HUES48 (cell line): ENCODE data around the gene CCDC80.
"Not testable (repeated sequence)": the region's sequence is repeated elsewhere in the genome, so short reads cannot be mapped to it uniquely, and the experiment has no call there.

Source experiments
- H3K27ac ChIP-seq: one replicate; pipeline ENCODE4 v1.7.0; 2013; ENCODE audit warnings: low read depth, low read length, inconsistent platforms
- H3K27me3 ChIP-seq: 2 replicates; pipeline ENCODE4 v1.6.1; 2013; ENCODE audit warnings: mild to moderate bottlenecking, low read length; ENCODE audit not compliant: control insufficient read depth, insufficient read depth
- H3K36me3 ChIP-seq: 2 replicates; pipeline ENCODE4 v1.6.1; 2013; ENCODE audit warnings: low read length; ENCODE audit not compliant: control insufficient read depth, insufficient read depth
- H3K4me1 ChIP-seq: 2 replicates; pipeline ENCODE4 v1.6.1; 2013; ENCODE audit warnings: mild to moderate bottlenecking, low read length; ENCODE audit not compliant: control insufficient read depth, insufficient read depth
- H3K4me3 ChIP-seq: 2 replicates; pipeline ENCODE4 v1.5.1; 2013; ENCODE audit warnings: mild to moderate bottlenecking, low read depth, low read length
- H3K9ac ChIP-seq: 2 replicates; pipeline ENCODE4 v1.6.1; 2013; ENCODE audit warnings: mild to moderate bottlenecking, low read depth, low read length, moderate library complexity
- H3K9me3 ChIP-seq: 2 replicates; pipeline ENCODE4 v1.6.1; 2013; ENCODE audit warnings: low read length; ENCODE audit not compliant: control insufficient read depth, insufficient read depth

Gene CCDC80

DNA sequence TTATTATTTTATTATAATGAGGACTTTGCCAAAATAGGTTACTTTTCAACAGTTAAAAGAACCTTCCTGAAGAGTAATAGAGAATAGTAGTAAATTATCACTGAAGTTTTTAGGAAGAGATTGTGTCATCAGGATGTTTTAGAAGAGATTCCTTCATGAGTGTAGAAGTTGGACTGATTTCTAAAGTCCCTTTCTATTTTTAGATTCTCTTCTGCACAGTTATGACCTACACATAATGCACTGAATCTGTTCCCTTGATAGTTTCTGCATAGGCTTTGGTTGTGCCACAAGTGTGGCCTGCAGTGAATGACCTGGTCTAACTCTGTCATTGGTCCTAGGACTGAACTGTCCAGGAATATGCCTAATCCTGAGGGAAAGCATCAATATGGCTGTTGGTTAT, 55.2 kb downstream of the CCDC80 start:
- no peak overlapping the region for H3K4me3 ChIP-seq
- peaks cover 22% of the 10 kb centered on the region for H3K4me1 ChIP-seq
- no peaks in the 10 kb centered on the region for H3K27me3 ChIP-seq
- no peak overlapping the region for H3K9ac ChIP-seq
- no peak overlapping the region for H3K27ac ChIP-seq
- peaks cover 37% of the 10 kb centered on the region for H3K36me3 ChIP-seq
- no peaks in the 10 kb centered on the region for H3K9me3 ChIP-seq

DNA sequence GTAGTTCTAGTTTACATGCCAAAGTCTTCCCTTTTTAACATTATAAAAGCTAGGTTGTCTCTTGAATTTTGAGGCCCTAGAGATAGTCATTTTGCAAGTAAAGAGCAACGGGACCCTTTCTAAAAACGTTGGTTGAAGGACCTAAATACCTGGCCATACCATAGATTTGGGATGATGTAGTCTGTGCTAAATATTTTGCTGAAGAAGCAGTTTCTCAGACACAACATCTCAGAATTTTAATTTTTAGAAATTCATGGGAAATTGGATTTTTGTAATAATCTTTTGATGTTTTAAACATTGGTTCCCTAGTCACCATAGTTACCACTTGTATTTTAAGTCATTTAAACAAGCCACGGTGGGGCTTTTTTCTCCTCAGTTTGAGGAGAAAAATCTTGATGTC, 57.8 kb downstream of the CCDC80 start:
- Histone ChIP-seq H3K27me3 (no peaks in the 10 kb centered on the region), H3K27ac (no peak overlapping the region), H3K9ac (no peak overlapping the region), H3K4me3 (no peak overlapping the region), H3K9me3 (no peaks in the 10 kb centered on the region), H3K4me1 (peaks cover 22% of the 10 kb centered on the region), H3K36me3 (peaks cover 51% of the 10 kb centered on the region)

DNA sequence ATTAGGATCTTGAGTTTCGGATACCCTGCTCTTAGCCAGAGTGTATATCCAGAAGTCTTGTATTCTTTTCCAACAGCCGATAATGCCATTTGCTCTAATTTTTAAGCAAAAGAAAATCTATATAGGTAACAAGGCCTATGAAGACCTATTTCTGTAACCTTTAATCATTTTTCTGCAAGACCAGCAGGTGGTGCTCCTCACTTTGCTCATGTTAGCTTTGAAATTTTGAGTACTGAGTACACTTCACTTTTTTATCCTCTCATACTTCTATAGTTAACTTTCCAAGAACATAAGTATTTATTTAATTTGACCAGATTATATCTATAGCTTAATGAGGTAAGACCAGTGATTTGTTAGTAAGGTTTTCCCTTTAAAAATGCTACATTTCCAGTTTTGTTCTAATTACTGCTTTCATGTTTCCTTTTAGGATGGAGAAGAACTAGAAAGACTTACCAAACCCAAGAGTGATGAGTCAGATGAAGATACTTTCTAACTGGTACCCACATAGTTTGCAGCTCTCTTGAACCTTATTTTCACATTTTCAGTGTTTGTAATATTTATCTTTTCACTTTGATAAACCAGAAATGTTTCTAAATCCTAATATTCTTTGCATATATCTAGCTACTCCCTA, 58.6 kb downstream of the CCDC80 start:
- Histone ChIP-seq H3K4me3 (no peak overlapping the region), H3K9me3 (no peaks in the 10 kb centered on the region), H3K36me3 (peaks cover 55% of the 10 kb centered on the region), H3K4me1 (peaks cover 22% of the 10 kb centered on the region), H3K27me3 (no peaks in the 10 kb centered on the region), H3K9ac (no peak overlapping the region), H3K27ac (no peak overlapping the region)

- Histone ChIP-seq H3K27me3 (no peaks in the 10 kb centered on the region), H3K36me3 (peaks cover 55% of the 10 kb centered on the region), H3K4me1 (peaks cover 22% of the 10 kb centered on the region), H3K9me3 (no peaks in the 10 kb centered on the region), H3K27ac (no peak overlapping the region), H3K4me3 (no peak overlapping the region), H3K9ac (no peak overlapping the region)
Observed at GRCh38 chr3:112579697-112580096, 61.2 kb downstream of the CCDC80 start.

DNA sequence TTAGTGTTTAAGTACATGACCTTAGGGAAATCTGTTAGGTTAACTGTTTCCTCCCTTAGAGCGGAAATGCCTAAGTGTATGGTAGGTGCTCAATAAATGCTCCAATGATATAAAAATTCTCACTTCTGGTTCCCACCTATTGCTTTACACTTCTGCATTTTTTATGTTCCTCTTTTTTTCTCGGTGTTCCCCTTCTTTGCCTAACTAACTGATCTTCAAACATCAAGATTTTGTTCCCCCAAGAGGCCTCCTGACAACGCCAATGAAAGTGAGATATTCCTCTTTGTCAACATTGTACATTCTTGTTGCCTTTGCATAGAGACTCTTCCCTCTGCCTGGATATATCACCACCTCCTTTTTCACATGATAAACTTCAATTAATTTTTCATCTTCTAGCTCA, 61.7 kb downstream of the CCDC80 start:
- Histone ChIP-seq H3K4me3 (no peak overlapping the region), H3K36me3 (peaks cover 55% of the 10 kb centered on the region), H3K4me1 (peaks cover 22% of the 10 kb centered on the region), H3K27me3 (no peaks in the 10 kb centered on the region), H3K27ac (no peak overlapping the region), H3K9me3 (no peaks in the 10 kb centered on the region), H3K9ac (no peak overlapping the region)

DNA sequence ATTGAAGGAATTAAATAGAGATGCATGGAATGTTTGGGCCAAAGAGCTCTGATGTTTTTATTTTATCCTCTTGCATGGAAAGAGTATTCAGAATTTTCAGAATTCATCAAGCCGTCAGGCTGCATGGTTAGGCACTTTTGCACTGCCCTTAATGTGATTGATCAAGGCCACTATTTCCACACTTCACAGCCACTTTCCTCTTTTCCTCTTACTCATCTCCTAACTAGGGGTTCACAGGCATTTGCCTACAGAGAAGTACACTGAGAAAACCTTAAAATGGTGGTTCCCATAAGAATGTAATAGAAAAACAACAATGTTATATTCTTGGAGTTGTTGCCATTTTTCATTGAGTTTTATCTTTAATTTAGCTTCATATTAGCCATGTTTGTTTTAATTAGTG, 68.2 kb downstream of the CCDC80 start:
- Histone ChIP-seq H3K4me3 (no peak overlapping the region), H3K27ac (no peak overlapping the region), H3K27me3 (no peaks in the 10 kb centered on the region), H3K4me1 (no peaks in the 10 kb centered on the region), H3K9ac (no peak overlapping the region), H3K9me3 (no peaks in the 10 kb centered on the region), H3K36me3 (peaks cover 80% of the 10 kb centered on the region)

DNA sequence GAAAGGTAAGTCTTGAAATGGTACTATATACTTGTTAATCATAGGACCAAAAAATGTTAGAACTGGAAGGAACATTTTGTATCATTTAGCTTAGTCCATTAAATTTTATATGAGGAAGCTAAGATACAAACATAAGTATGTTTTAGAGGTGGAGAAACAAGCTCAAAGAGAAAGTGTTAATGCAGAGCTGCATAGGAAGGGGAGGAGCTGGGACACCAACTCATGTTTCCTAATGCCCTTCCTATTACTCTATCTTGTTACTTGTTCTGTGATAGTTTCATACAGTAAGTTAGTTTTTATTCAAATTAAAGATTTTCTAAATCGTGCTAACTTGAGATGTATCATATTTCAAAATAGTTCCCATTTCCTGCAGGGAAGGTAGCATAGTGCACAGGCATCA, 71.7 kb downstream of the CCDC80 start:
- Histone ChIP-seq H3K27ac (no peak overlapping the region), H3K36me3 (peaks cover 75% of the 10 kb centered on the region), H3K27me3 (no peaks in the 10 kb centered on the region), H3K4me1 (peaks cover 7% of the 10 kb centered on the region), H3K9ac (no peak overlapping the region), H3K9me3 (no peaks in the 10 kb centered on the region), H3K4me3 (no peak overlapping the region)

DNA sequence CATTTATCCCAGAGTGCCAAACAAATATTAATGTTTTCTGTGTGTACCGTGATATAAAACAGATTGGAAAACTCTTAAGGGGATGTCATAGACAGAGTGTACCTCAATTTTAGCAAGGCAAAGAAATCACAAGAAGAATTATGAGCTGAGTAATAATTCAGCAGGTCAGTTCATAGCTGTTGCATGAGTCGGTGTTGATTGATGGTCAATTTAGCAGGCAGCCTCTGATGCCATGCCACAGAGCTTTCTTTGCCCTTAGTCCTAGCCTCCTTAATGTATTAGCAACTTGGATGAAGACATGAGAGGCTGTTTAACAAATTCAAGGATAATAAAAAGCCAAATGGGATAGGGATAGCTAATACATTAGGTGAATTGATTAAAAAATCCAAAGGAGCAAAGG, 72.3 kb downstream of the CCDC80 start:
- Histone ChIP-seq H3K9me3 (no peaks in the 10 kb centered on the region), H3K9ac (no peak overlapping the region), H3K27ac (no peak overlapping the region), H3K4me3 (no peak overlapping the region), H3K36me3 (peaks cover 69% of the 10 kb centered on the region), H3K4me1 (peaks cover 14% of the 10 kb centered on the region), H3K27me3 (no peaks in the 10 kb centered on the region)

- Histone ChIP-seq H3K4me1 (peaks cover 26% of the 10 kb centered on the region), H3K27me3 (no peaks in the 10 kb centered on the region), H3K27ac (peak overlapping the region; percentile 61), H3K36me3 (peaks cover 36% of the 10 kb centered on the region), H3K4me3 (peak overlapping the region; percentile 44; the same call in 1 of the 2 replicates), H3K9ac (peak overlapping the region; percentile 48; the same call in 1 of the 2 replicates), H3K9me3 (no peaks in the 10 kb centered on the region)
Observed at GRCh38 chr3:112564940-112565305, 76.0 kb downstream of the CCDC80 start.

GRCh38 chr3:112564247-112564939, 76.5 kb downstream of the CCDC80 start:
- Histone ChIP-seq H3K4me3 (peak overlapping the region; percentile 99), H3K27ac (peak overlapping the region; percentile 61), H3K9ac (peak overlapping the region; percentile 51), H3K36me3 (peaks cover 31% of the 10 kb centered on the region), H3K4me1 (peaks cover 31% of the 10 kb centered on the region)
- not testable (repeated sequence) for H3K27me3 ChIP-seq, H3K9me3 ChIP-seq

GRCh38 chr3:112561734-112562529, 79.0 kb downstream of the CCDC80 start, which contains the start of the genes ATG3 and SLC35A5:
Gene ATG3, minus strand, starts transcription at chr3:112561962. Its CDS starts 434 bp downstream, at chr3:112561528.
Gene SLC35A5, plus strand, starts transcription at chr3:112562045. Its CDS starts 1,359 bp downstream, at chr3:112563404.
- peak within 1 kb of the TSS; percentile 83 for H3K9ac ChIP-seq
- peak within 1 kb of the TSS; percentile 99 for H3K4me3 ChIP-seq
- H3K9me3 ChIP-seq: no peaks in the 10 kb centered on the region
- H3K27me3 ChIP-seq: no peaks in the 10 kb centered on the region
- peaks cover 33% of the 10 kb centered on the region for H3K4me1 ChIP-seq
- H3K36me3 ChIP-seq: peaks cover 21% of the 10 kb centered on the region
- peak within 1 kb of the TSS; percentile 99 for H3K27ac ChIP-seq
